ENCODE measurements around the gene ZNF133.

DNA sequence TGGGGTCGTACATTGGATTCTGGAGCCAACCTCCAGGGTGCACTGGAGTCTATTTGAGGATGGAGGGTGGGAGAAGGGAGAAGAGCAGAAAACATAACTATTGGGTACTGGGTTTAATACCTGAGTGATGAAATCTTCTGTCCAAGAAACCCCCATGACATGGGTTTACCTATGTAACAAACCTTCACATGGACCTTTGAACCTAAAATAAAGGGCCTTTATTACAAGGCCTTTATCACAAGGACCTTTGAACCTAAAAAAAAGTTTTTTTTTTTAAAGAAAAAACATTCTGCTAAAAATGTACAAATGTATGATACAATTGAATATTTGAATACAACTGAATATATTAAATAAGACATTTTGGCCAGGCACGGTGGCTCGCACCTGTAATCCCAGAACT lies 38.1 kb upstream of the ZNF133 start:
- TF ChIP-seq, protein P1, sequence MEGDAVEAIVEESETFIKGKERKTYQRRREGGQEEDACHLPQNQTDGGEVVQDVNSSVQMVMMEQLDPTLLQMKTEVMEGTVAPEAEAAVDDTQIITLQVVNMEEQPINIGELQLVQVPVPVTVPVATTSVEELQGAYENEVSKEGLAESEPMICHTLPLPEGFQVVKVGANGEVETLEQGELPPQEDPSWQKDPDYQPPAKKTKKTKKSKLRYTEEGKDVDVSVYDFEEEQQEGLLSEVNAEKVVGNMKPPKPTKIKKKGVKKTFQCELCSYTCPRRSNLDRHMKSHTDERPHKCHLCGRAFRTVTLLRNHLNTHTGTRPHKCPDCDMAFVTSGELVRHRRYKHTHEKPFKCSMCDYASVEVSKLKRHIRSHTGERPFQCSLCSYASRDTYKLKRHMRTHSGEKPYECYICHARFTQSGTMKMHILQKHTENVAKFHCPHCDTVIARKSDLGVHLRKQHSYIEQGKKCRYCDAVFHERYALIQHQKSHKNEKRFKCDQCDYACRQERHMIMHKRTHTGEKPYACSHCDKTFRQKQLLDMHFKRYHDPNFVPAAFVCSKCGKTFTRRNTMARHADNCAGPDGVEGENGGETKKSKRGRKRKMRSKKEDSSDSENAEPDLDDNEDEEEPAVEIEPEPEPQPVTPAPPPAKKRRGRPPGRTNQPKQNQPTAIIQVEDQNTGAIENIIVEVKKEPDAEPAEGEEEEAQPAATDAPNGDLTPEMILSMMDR (conservative IDR thresholded peaks at IDR 0.05; ENCODE audit: low read length), result no peak
- TF ChIP-seq EZH2phosphoT487 (IDR thresholded peaks at IDR 0.05; ENCODE audit: borderline replicate concordance, low read depth, low read length), result no peak

All from OCI-LY7 (cell line).